Measurements from ENCODE around the gene CCSER1. TPM values are rescaled to one million over a fixed set of nuclear protein-coding genes. Genes with fewer than 3 reads are reported as not detected.
"Not testable (repeated sequence)": the region's sequence is repeated elsewhere in the genome, so short reads cannot be mapped to it uniquely, and the experiment has no call there.

CCSER1 gene
- total RNA-seq, 1 donor from 2014 or later = 9.0 TPM

DNA sequence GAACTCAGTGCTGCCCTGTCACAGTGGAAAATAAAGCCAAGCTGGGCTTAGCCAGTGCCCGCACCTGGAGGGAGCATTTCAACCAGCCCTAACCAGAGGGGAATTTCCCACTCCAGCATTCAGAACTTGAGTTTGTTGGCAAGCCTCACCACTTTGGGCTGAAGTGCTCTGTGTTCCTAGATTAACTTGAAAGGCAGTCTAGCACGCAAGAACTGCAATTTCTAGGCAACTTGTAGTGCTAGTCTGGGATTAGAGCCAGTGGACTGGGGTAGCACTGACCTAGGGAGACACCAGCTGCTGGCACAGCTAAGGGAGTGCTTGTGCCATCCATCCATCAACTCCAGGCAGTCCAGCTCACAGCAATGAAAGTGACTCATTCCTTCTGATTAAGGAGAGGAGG, 1115.9 kb downstream of the CCSER1 start:
- no peak for ATAC-seq
- intact Hi-C loops (cut with DNase I) = no loop called here
- no peak for DNase-seq (ENCODE audit: low spot score)

DNA sequence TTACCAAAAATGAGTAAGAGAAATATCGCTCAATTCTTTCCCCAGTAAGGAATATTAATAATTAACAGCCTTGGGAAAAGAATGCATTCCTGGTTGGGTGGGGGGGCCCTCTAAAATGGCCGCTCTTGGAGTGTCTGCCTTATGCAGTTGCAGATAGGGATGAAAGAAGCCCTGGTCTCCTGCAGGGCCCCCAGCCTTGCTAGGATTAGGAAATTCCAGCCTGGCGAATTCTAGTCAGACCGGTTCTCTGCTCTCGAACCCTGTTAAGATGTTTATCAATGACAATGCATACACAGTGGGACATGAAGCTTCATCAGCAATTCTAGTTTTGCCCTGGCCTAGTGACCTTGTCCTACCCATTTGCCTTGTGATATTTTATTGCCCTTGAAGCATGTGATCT, 1128.8 kb downstream of the CCSER1 start:
- ATAC-seq (no peak), DNase-seq (ENCODE audit: low spot score) (no peak)
- intact Hi-C loops (cut with DNase I) = no loop called here

DNA sequence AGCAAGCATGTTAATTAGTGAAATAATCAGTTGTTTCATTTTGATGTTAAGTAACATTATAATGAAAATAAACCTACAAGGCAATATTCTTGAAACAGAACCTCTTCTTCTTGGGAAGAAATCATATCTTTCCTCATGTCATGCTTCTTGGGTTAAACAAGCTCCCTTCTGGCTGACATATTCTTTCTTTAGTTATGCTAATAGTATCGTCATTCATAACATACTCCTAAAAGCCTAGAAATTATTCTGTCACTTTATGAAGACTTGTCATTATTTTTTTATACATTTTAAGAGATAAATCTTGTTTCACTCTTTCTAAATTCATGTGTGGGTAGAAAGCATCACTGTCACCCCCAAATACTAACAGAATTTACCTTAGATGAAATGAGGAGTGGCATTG, 1129.6 kb downstream of the CCSER1 start:
- intact Hi-C loops (cut with DNase I) = no loop called here
- ATAC-seq = no peak
- no peak for DNase-seq (ENCODE audit: low spot score)

DNA sequence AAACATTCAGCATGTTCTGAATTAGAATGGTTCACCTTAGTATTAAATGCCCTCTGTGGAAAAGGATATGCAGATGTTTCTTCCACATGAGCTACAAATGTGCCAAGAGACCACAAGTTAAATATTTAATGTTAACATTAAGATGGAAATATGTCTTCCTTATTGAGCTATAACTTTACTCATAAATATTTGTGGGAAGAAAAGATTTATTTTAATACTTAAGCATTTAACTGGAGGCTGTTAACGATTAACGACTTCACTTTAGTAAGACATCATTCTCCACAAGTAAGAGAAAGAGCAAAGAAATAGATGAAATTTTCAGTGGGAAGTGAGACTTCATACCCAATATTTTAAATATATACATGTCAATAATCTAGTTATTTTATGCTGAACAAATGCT, 1130.5 kb downstream of the CCSER1 start:
- intact Hi-C loops (cut with DNase I) = no loop called here
- ATAC-seq = no peak

DNA sequence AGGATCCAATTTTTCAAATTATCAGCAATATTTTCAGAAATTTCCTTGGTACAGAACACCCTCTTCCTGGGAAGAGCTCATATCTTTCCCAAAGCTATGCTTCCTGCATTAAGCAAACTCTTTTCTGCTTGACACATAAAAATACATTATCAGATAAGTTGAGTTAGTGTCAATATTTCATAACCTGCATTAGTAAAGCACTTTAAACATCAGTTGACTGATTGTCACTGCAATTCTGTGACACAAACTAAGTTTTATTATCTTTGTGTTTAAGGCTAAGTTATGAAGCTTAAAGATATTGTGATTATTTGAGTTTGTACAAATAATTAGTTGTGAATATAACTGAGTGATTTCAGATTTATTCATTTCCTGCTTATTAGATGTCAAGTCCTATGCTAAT, 1131.1 kb downstream of the CCSER1 start:
- ATAC-seq = no peak
- DNase-seq (ENCODE audit: low spot score) = no peak
- intact Hi-C loops (cut with DNase I) = no loop called here

More for the DNA sequence above, 1130.5 kb downstream of the CCSER1 start:
- DNase-seq (ENCODE audit: low spot score) = no peak

DNA sequence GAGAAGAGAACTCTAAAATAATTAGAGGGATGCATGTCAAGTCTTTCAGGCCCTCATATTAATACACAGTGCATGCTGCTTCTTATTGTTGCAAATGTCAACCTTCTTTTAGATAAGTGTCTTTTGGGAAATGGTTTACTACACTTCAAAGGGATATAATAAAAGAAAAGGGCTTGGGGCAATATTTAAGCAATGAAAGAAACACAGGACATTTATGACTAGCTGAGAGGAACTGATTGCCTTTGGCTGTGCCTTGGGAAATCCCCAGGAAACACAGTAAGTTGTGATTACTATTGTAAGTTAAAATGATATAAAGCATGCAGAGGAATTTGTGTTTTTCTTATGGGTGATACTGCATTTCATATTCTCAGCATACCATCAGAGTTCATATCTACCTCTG, 1140.3 kb downstream of the CCSER1 start:
- no peak for ATAC-seq

DNA sequence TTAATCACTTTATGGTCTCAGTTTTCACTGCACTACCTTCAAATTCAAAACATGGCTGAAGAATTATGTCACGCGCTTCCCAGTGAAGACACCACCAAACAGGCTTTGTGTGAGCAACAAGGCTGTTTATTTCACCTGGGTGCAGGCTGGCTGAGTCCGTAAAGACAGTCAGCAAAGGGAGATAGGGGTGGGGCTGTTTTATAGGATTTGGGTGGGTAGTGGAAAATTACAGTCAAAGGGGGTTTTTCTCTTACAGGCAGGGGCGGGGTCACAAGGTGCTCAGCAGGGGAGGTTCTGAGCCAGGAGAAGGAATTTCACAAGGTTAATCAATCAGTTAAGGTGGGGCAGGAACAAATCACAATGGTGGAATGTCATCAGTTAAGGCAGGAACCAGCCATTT, 1141.3 kb downstream of the CCSER1 start:
- DNase-seq (ENCODE audit: low spot score); ATAC-seq; intact Hi-C loops (cut with DNase I): not testable (repeated sequence)

More for the DNA sequence above, 1140.3 kb downstream of the CCSER1 start:
- intact Hi-C loops (cut with DNase I) = no loop called here
- no peak for DNase-seq (ENCODE audit: low spot score)

DNA sequence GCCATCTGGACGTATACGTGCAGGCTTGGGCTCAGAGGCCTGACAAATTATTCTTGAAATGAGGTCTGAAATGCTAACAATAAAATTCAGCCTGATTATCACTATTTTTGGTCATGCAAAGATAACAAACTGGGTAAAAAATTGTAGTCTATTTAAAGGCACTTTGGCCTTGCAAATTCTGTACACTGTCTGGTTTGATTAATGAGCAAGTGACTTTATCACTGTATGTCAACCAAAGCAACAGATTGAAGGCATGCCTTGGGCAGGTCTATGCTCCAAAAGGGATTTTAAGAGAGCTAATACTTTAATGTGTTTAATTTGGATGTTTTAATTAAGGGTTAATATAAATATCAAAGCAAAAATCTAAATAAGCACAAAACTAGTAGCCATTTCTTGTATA, 1141.7 kb downstream of the CCSER1 start:
- intact Hi-C loops (cut with DNase I) = no loop called here
- DNase-seq (ENCODE audit: low spot score) = no peak
- no peak for ATAC-seq

DNA sequence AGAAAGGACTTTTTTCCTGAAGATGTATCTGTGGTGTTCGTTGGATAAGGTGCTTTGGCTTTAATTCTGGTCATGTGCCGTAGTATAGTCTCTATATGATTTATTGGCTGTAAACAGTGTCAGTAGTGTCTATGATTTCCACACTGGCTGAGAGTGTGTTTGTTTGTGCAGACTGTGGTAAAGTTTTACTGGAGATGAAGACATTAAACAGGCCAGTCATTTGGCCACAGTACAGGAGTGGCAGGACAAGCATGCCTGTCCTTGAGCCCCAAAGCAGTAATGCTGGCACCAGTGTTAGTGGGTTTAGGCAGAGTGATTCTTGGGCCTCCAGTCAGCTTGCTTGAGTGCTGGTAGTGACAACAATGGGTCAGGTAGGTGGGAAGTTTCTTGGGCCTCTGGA, 1152.7 kb downstream of the CCSER1 start:
- intact Hi-C loops (cut with DNase I) = no loop called here
- DNase-seq (ENCODE audit: low spot score) (no peak), ATAC-seq (no peak)

DNA sequence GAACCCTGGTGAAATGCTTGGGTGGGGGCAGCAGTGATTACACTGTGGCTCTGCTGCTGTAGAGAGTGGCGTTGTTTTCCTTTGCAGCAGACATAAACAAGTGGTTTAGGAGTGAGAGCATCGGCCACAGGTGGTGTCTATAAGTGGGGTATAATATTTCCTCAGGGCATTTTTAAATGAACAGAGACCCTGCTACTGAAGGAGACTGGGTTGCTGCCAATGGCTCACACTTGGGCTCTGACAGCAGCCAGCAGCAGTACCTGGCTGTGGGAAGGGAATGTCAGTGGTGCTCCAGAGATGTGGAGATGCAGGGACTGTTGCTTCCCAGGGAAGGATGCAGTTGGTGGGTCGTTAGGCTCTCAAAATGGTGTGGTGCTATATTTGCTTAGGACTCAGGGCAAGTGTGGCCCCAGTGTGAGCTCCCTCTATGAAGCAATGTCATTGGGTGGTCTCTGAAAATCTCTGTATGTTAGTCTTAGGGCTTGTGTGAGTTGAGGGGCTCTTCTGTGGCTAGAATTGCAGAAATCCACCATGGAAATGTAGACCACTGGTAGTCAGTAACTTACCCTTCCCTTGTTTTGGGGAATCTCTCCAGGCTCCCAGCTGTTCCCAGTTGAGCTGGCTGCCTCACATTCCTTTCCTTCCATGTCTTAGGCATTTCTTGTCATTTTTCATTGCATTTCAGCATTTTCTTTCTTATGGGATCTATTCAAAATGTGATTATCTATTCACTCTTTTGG, 1153.5 kb downstream of the CCSER1 start:
- no peak for DNase-seq (ENCODE audit: low spot score)
- intact Hi-C loops (cut with DNase I) = no loop called here
- no peak for ATAC-seq

DNA sequence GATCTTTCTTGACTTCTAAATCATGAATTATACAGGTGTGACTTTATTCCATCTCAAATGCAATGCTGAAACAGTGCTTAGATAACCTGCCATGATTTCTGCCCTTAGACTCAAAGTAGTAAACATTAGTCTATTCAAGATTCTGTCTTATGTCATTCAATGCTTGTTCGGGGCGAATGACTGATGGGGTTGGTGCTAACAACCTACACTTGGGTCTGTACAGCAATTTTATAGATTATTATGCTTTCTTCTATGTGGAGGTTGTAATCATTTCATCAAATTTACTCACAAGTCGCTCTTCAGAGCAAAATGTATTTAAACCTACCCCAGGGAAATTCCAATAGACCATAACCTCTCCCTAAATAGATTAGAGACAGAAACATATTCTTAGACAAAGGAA, 1155.0 kb downstream of the CCSER1 start:
- intact Hi-C loops (cut with DNase I) = no loop called here
- no peak for ATAC-seq
- no peak for DNase-seq (ENCODE audit: low spot score)

DNA sequence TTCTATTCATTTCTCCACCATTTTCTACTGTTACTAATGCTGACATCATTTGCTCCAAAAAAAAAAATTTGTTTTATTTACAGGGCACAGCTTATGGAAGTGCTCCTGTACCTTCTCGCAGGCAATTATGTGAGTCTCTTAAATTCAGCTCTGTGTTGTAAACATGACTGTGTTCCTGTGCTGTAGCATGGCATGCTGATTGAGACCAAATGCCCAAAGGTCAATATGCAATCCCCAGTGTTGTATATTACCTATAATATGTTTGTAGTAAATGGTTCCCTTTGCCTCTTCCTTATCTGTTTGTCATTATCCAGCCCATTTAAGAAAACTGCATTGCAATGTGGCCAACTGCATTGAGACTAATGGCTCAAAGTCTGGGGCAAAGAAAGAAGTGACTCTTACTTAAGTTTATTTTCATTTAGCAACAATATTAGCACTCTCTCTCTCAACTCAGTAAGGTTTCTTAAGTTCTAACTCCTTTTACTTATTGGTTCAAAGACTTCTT, 1156.6 kb downstream of the CCSER1 start:
- ATAC-seq (no peak), DNase-seq (ENCODE audit: low spot score) (no peak)
- intact Hi-C loops (cut with DNase I) = no loop called here

DNA sequence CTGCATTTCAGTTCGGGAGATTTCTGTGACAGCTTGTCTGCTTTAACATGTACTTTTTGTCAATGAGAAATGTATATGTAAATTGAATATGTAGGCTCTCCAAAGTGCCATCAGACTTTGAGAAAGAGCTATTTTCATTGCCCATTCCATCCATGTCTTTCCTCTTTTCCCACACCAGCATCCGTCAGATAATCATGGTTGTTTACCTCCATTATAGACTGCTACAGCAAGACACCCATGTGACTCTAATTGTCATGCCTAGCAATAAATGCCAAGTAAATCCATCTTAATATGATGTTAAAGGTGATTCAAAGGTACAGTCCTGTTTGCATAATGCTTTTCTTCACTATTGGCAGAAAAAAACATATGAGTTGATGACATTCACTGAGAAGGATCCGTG, 1157.3 kb downstream of the CCSER1 start:
- ATAC-seq = no peak
- no peak for DNase-seq (ENCODE audit: low spot score)
- intact Hi-C loops (cut with DNase I) = no loop called here

DNA sequence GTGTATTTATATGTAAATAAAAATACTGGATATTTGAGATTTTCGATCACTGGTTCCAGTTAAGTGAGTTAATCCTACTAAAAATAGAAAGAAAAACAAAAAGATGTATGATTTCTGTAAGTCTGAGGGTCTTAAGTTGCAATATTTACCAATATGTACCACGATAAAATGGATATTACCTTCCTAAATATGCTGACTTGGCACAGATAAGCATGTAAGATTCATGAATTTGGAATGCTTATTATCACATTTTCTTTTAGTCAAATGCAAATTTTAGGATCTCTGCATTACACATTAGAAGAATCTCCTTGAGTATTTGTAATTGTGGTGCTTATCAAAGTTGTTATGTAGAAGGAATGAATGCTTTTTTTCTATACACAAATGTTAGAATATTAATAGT, 1158.3 kb downstream of the CCSER1 start:
- ATAC-seq (no peak), DNase-seq (ENCODE audit: low spot score) (no peak)
- intact Hi-C loops (cut with DNase I) = no loop called here

DNA sequence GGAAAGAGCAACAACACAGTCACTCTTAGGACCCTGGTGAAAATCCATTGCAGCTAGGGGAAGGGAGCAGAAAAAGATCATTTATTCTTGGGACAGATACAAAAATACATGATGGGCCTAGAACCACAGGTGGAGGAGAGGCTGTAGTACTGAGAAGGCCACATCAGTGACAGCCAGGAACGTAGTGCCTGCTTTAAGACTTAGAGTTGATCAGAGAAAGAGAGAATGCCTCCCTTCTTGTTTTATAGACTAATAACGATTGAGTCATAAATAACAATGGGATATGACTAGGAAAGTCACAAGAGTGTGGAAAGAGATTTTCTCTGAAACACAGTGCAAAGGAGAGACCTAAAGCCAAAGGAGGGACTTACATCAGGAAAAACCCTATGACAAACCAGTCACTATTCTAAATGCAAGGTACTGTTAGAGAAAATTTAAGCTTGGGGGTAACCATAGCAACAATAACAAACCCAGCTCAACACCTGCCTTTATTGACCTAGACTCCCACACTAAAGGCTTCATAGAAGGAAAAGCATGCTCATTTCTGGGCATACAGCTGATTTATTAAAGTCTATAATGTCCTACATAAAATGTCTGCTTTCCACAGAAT, 1161.6 kb downstream of the CCSER1 start:
- intact Hi-C loops (cut with DNase I) = no loop called here
- DNase-seq (ENCODE audit: low spot score) (no peak), ATAC-seq (no peak)

DNA sequence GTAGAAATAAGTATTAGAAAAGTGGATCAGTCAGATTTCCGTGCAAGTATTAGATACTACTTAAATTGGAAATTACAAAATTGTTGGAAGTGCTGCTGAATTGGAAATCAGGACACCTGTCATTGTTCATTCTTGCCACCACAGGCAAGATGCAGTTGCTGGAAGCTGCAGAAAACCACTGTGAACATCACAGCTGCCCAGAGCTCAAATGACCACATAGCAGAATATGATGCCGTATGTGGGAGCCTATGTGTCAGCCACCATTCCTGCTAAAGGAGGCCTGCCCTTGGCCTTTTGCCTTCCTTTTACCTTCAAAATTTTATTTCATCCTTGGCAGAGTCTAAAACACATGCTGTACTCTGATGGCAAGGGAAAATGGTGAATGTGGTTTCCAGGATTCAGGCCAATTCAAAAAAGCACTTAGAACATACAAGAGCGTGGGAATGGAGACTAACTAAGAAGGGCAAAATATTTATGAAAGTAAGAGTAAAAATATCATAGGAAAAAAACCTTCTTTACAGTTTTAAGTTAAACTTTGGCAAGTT, 1171.0 kb downstream of the CCSER1 start:
- DNase-seq (ENCODE audit: low spot score) = no peak
- intact Hi-C loops (cut with DNase I) = no loop called here
- ATAC-seq = no peak

DNA sequence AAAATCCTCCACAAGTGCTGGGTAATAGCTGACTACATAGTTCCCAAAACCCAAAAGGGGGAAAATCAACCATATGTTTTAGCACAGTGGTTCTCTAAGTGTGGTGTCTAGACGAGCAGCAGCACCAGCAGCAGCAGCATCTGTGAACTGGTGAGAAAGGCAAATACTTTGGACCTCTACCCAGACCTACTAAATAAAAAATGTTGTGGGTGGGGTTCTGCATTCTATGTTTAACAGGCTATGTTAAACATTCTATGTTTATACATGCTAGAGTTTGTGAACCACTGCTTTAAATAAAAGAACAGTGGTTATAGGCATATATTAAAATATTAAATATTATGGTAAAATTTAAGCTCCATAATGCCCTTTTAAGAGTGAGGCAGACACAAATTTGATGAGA, 1171.6 kb downstream of the CCSER1 start:
- ATAC-seq = no peak
- no peak for DNase-seq (ENCODE audit: low spot score)
- intact Hi-C loops (cut with DNase I) = no loop called here

DNA sequence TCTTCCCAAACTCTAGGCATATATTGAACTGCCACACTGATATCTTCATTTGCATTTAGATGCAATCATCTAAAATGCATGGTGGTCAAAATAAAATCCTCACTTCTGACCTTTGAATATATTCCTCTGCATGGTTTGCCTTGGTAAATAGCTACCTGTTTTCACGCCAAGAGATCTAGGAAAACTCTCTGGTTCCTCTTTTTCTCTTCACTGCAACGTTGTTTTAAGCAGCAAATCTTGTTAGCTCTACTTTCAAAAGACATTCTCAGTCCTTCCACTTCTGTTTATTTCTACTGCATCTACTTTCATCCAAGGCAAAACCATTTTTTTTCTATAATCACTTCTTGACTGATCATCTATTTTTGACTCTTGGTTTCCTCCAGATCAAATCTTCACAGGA, 1174.9 kb downstream of the CCSER1 start:
- DNase-seq (ENCODE audit: low spot score) (no peak), ATAC-seq (no peak)
- intact Hi-C loops (cut with DNase I) = no loop called here

DNA sequence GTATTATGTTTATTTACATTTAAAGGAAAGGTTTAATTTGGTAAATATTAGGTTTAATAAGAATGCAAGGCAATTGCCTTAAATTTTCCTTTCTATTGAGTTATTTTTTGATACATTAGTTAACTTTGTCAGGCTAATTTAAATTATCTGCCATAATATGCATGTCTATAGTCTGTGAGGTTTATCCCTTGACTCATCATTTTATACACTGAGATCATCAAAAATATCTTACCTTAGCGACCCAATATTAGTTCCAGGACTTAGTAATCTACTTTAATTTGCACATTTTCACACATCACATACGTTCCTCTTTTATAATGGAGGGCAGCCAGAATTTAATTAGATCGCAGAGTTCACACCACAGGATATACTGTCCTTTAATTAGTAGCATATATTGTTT, 1177.1 kb downstream of the CCSER1 start:
- ATAC-seq (no peak), DNase-seq (ENCODE audit: low spot score) (no peak)
- intact Hi-C loops (cut with DNase I) = no loop called here

DNA sequence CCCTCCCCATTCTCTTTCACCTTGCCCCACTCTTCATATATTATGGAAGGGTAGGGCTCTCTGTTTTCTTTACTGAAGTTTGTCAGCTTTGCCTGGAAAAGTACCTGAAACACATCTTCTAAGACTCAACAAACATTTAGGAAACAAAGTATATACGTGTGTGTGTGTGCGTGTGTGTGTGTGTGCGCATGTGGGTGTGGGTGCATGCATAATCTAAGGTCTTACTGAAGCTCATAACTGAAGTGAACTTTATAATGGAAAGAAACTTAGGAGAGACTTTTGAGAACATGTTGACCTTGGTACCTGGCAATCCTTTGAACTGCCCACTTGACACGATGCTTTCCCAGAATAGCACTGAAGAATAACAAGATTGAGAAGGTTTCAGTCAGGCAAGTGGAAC, 1190.2 kb downstream of the CCSER1 start:
- no peak for DNase-seq (ENCODE audit: low spot score)
- no peak for ATAC-seq
- intact Hi-C loops (cut with DNase I) = no loop called here
